ENCODE measurements around the gene NRSN1. TPM values are rescaled to one million over a fixed set of nuclear protein-coding genes. Genes with fewer than 3 reads are reported as not detected.

The NRSN1 gene

GRCh38 chr6:24193364-24193763 is 67.3 kb downstream of the NRSN1 start:
- Histone ChIP-seq H3K4ac (ENCODE audit: low read depth in 1 of 2, low read length in 2 of 2) (no peak overlapping the region), H3K9ac (ENCODE audit: low read length) (no peak overlapping the region), H3K23ac (ENCODE audit: low read length in 2 of 2) (no peak overlapping the region), H3K4me1 (ENCODE audit: control insufficient read depth, insufficient read depth, low read depth, low read length) (no peaks in the 10 kb centered on the region), H3K79me1 (replicated peaks; ENCODE audit: low read length, poor library complexity, severe bottlenecking) (no peaks in the 10 kb centered on the region), H3K14ac (ENCODE audit: low read length in 2 of 2) (no peak overlapping the region), H3K18ac (ENCODE audit: low read depth in 1 of 2, low read length in 2 of 2) (no peak overlapping the region), H2AK5ac (ENCODE audit: low read length, severe bottlenecking) (no peak overlapping the region), H2BK5ac (ENCODE audit: low read depth, low read length, poor library complexity, severe bottlenecking) (no peak overlapping the region), H3K9me3 (ENCODE audit: control insufficient read depth, low read length) (no peaks in the 10 kb centered on the region), H3K36me3 (ENCODE audit: control insufficient read depth in 1 of 2, insufficient read depth in 2 of 2, low read depth in 1 of 2, low read length in 2 of 2) (no peaks in the 10 kb centered on the region), H3K27me3 (ENCODE audit: control insufficient read depth in 1 of 2, insufficient read depth in 1 of 2, low read length in 2 of 2) (no peaks in the 10 kb centered on the region), H2BK15ac (ENCODE audit: low read depth, poor library complexity, severe bottlenecking) (no peak overlapping the region), H2BK12ac (ENCODE audit: low read length in 2 of 2) (no peak overlapping the region), H3K4me2 (ENCODE audit: low read length, poor library complexity, severe bottlenecking) (no peak overlapping the region), H2BK120ac (ENCODE audit: low read depth, low read length) (no peak overlapping the region), H4K8ac (ENCODE audit: low read length) (no peak overlapping the region), H4K91ac (ENCODE audit: low read length) (no peak overlapping the region), H2AFZ (ENCODE audit: low read depth, low read length) (no peak overlapping the region), H3K27ac (ENCODE audit: low read length, poor library complexity, severe bottlenecking) (no peak overlapping the region), H3K4me3 (ENCODE audit: insufficient read depth in 1 of 2, low read depth in 1 of 2, low read length in 2 of 2) (no peak overlapping the region)
- DNase-seq: no peak

GRCh38 chr6:24194978-24195700 is 69.1 kb downstream of the NRSN1 start:
- H3K9ac ChIP-seq (ENCODE audit: low read length): no peak overlapping the region
- H3K14ac ChIP-seq (ENCODE audit: low read length in 2 of 2): no peak overlapping the region
- no peak overlapping the region for H4K91ac ChIP-seq (ENCODE audit: low read length)
- H3K4ac ChIP-seq (ENCODE audit: low read depth in 1 of 2, low read length in 2 of 2): no peak overlapping the region
- H3K27me3 ChIP-seq (ENCODE audit: control insufficient read depth in 1 of 2, insufficient read depth in 1 of 2, low read length in 2 of 2): no peaks in the 10 kb centered on the region
- H4K8ac ChIP-seq (ENCODE audit: low read length): no peak overlapping the region
- no peak overlapping the region for H3K4me3 ChIP-seq (ENCODE audit: insufficient read depth in 1 of 2, low read depth in 1 of 2, low read length in 2 of 2)
- H2BK15ac ChIP-seq (ENCODE audit: low read depth, poor library complexity, severe bottlenecking): no peak overlapping the region
- no peak overlapping the region for H3K27ac ChIP-seq (ENCODE audit: low read length, poor library complexity, severe bottlenecking)
- no peak overlapping the region for H3K4me2 ChIP-seq (ENCODE audit: low read length, poor library complexity, severe bottlenecking)
- H2BK12ac ChIP-seq (ENCODE audit: low read length in 2 of 2): no peak overlapping the region
- no peaks in the 10 kb centered on the region for H3K36me3 ChIP-seq (ENCODE audit: control insufficient read depth in 1 of 2, insufficient read depth in 2 of 2, low read depth in 1 of 2, low read length in 2 of 2)
- WGBS: 100% methylated on average over 1 of the region's 2 CpGs
- no peak overlapping the region for H2BK5ac ChIP-seq (ENCODE audit: low read depth, low read length, poor library complexity, severe bottlenecking)
- no peak for DNase-seq
- H2BK120ac ChIP-seq (ENCODE audit: low read depth, low read length): no peak overlapping the region
- no peaks in the 10 kb centered on the region for H3K9me3 ChIP-seq (ENCODE audit: control insufficient read depth, low read length)
- H3K18ac ChIP-seq (ENCODE audit: low read depth in 1 of 2, low read length in 2 of 2): no peak overlapping the region
- H2AFZ ChIP-seq (ENCODE audit: low read depth, low read length): no peak overlapping the region
- H2AK5ac ChIP-seq (ENCODE audit: low read length, severe bottlenecking): no peak overlapping the region
- H3K79me1 ChIP-seq (replicated peaks; ENCODE audit: low read length, poor library complexity, severe bottlenecking): no peaks in the 10 kb centered on the region
- no peaks in the 10 kb centered on the region for H3K4me1 ChIP-seq (ENCODE audit: control insufficient read depth, insufficient read depth, low read depth, low read length)
- no peak overlapping the region for H3K23ac ChIP-seq (ENCODE audit: low read length in 2 of 2)

- H3K4me2 ChIP-seq (ENCODE audit: low read length, poor library complexity, severe bottlenecking): no peak overlapping the region
- H2AFZ ChIP-seq (ENCODE audit: low read depth, low read length): no peak overlapping the region
- no peak overlapping the region for H2BK15ac ChIP-seq (ENCODE audit: low read depth, poor library complexity, severe bottlenecking)
- H3K4me1 ChIP-seq (ENCODE audit: control insufficient read depth, insufficient read depth, low read depth, low read length): no peaks in the 10 kb centered on the region
- no peaks in the 10 kb centered on the region for H3K79me1 ChIP-seq (replicated peaks; ENCODE audit: low read length, poor library complexity, severe bottlenecking)
- no peak overlapping the region for H2BK12ac ChIP-seq (ENCODE audit: low read length in 2 of 2)
- peak overlapping the region in 1 of 2 experiments; percentile 72 for H3K23ac ChIP-seq (ENCODE audit: low read length in 2 of 2)
- WGBS: 90% methylated on average over 3 of the region's 3 CpGs
- no peak overlapping the region for H4K91ac ChIP-seq (ENCODE audit: low read length)
- no peak overlapping the region for H3K4me3 ChIP-seq (ENCODE audit: insufficient read depth in 1 of 2, low read depth in 1 of 2, low read length in 2 of 2)
- no peak overlapping the region for H3K14ac ChIP-seq (ENCODE audit: low read length in 2 of 2)
- no peak overlapping the region for H3K18ac ChIP-seq (ENCODE audit: low read depth in 1 of 2, low read length in 2 of 2)
- no peak overlapping the region for H2BK120ac ChIP-seq (ENCODE audit: low read depth, low read length)
- no peak for DNase-seq
- no peak overlapping the region for H3K9ac ChIP-seq (ENCODE audit: low read length)
- H2AK5ac ChIP-seq (ENCODE audit: low read length, severe bottlenecking): no peak overlapping the region
- H4K8ac ChIP-seq (ENCODE audit: low read length): no peak overlapping the region
- H3K9me3 ChIP-seq (ENCODE audit: control insufficient read depth, low read length): no peaks in the 10 kb centered on the region
- no peak overlapping the region for H2BK5ac ChIP-seq (ENCODE audit: low read depth, low read length, poor library complexity, severe bottlenecking)
- H3K27me3 ChIP-seq (ENCODE audit: control insufficient read depth in 1 of 2, insufficient read depth in 1 of 2, low read length in 2 of 2): no peaks in the 10 kb centered on the region
- H3K27ac ChIP-seq (ENCODE audit: low read length, poor library complexity, severe bottlenecking): no peak overlapping the region
- no peaks in the 10 kb centered on the region for H3K36me3 ChIP-seq (ENCODE audit: control insufficient read depth in 1 of 2, insufficient read depth in 2 of 2, low read depth in 1 of 2, low read length in 2 of 2)
- H3K4ac ChIP-seq (ENCODE audit: low read depth in 1 of 2, low read length in 2 of 2): no peak overlapping the region
Observed at GRCh38 chr6:24195836-24196597, 70.0 kb downstream of the NRSN1 start.

Small RNAs within 50 kb of the gene (small RNA-seq; reads per million reads assigned to genes)
- not detected for gene RF00218 (ENCODE audit: low read depth)

Data from mesenchymal stem cell (in vitro differentiated cells and primary cell).